GM12878 (cell line): Measurements from ENCODE around the gene TRIM22. TPM values are rescaled to one million over a fixed set of nuclear protein-coding genes. Genes with fewer than 3 reads are reported as not detected.

Experiments
- BACH1 ChIP-seq: fragments of 450-650 bp; IDR thresholded peaks from 2 replicates; pipeline ENCODE4 v1.6.1; 2017; ENCODE audit warnings: mild to moderate bottlenecking, borderline replicate concordance
- BMI1 ChIP-seq: fragments of 450-650 bp; IDR thresholded peaks from 2 replicates; pipeline ENCODE4 v1.6.1; 2016; ENCODE audit warnings: mild to moderate bottlenecking, moderate library complexity, borderline replicate concordance
- EED ChIP-seq: sonication (generic); IDR thresholded peaks from 2 replicates; pipeline ENCODE4 v1.6.1; 2016; ENCODE audit warnings: antibody characterized with exemption, low read depth
- EZH2 ChIP-seq: IDR thresholded peaks from 2 replicates; pipeline ENCODE4 v1.6.1; 2012; ENCODE audit warnings: low read depth, mild to moderate bottlenecking, control low read depth, inconsistent platforms, low read length, borderline replicate concordance; ENCODE audit not compliant: control insufficient read depth
- HCFC1 ChIP-seq: fragments of 150-350 bp; IDR thresholded peaks from 2 replicates; pipeline ENCODE4 v1.6.1; 2014; ENCODE audit warnings: low read length
- HDGF ChIP-seq: fragments of 450-650 bp; IDR thresholded peaks from 2 replicates; pipeline ENCODE4 v1.6.1; 2016; ENCODE audit warnings: antibody characterized with exemption
- IKZF1 ChIP-seq: fragments of 450-650 bp; conservative IDR thresholded peaks from 2 replicates; pipeline ENCODE4 v1.6.1; 2017; ENCODE audit warnings: antibody characterized with exemption, mild to moderate bottlenecking
- IKZF2 ChIP-seq, 2 experiments: fragments of 450-650 bp; IDR thresholded peaks; 2 replicates each; pipeline ENCODE4 v1.6.1; 2017; ENCODE audit warnings: mild to moderate bottlenecking in 2 of 2, moderate library complexity in 2 of 2
- IRF4 ChIP-seq: IDR thresholded peaks from 2 replicates; pipeline ENCODE4 v1.6.1; 2011; ENCODE audit warnings: low read depth, low read length
- KLF5 ChIP-seq: fragments of 450-650 bp; IDR thresholded peaks from 2 replicates; pipeline ENCODE4 v1.6.1; 2014; ENCODE audit warnings: mild to moderate bottlenecking; ENCODE audit not compliant: partially characterized antibody
- NFXL1 ChIP-seq: fragments of 450-650 bp; IDR thresholded peaks from 2 replicates; pipeline ENCODE4 v1.6.1; 2017; ENCODE audit warnings: antibody characterized with exemption, mild to moderate bottlenecking, borderline replicate concordance
- NR2F1 ChIP-seq: fragments of 450-650 bp; conservative IDR thresholded peaks from 2 replicates; pipeline ENCODE4 v1.6.1; 2017; ENCODE audit warnings: mild to moderate bottlenecking
- PAX5 ChIP-seq: IDR thresholded peaks from 2 replicates; pipeline ENCODE4 v1.6.1; 2011; ENCODE audit warnings: low read depth, low read length, borderline replicate concordance
- POLR2AphosphoS5 ChIP-seq: IDR thresholded peaks from 2 replicates; pipeline ENCODE4 v1.6.1; 2011; ENCODE audit warnings: mild to moderate bottlenecking, low read length, inconsistent platforms
- POU2F2 ChIP-seq: IDR thresholded peaks from 3 replicates; pipeline ENCODE4 v1.6.1; 2011; ENCODE audit warnings: low read depth, mild to moderate bottlenecking, low read length, borderline replicate concordance
- SIN3A ChIP-seq: IDR thresholded peaks from 2 replicates; pipeline ENCODE4 v1.6.1; 2012; ENCODE audit warnings: low read depth, low read length, improper control_type of control experiment
- SRF ChIP-seq, 2 experiments: IDR thresholded peaks; 2 replicates each; pipeline ENCODE4 v1.6.1; 2011; ENCODE audit warnings: low read depth in 2 of 2, low read length in 2 of 2, mild to moderate bottlenecking in 1 of 2, moderate library complexity in 1 of 2
- STAT3 ChIP-seq: IDR thresholded peaks from 2 replicates; pipeline ENCODE4 v1.6.1; 2011; ENCODE audit warnings: low read depth, low read length, improper control_type of control experiment
- TAF1 ChIP-seq: IDR thresholded peaks from 2 replicates; pipeline ENCODE4 v1.6.1; 2011; ENCODE audit warnings: mild to moderate bottlenecking, low read depth, low read length, borderline replicate concordance
- TCF12 ChIP-seq: IDR thresholded peaks from 2 replicates; pipeline ENCODE4 v1.6.1; 2011; ENCODE audit warnings: low read depth, mild to moderate bottlenecking, low read length
- ZNF622 ChIP-seq: fragments of 450-650 bp; IDR thresholded peaks from 2 replicates; pipeline ENCODE4 v1.6.1; 2017; ENCODE audit warnings: mild to moderate bottlenecking, inconsistent platforms
- polyA plus RNA-seq, 11 experiments: library from polyadenylated mRNA; depleted of rRNA in 4 of 11; unstranded in 6 of 11; stranded (reverse) in 5 of 11; fragments of >200 nt; fragmentation: Nextera tagmentation in 4 of 11; fragmentation: Illumina TruSeq in 1 of 11; extraction: Ambion mirVana in 4 of 11; extraction: Trizol in 1 of 11; gene quantifications; 1 replicate in 1 of 11; 2 replicates in 10 of 11; pipeline versions ENCODE4 v1.2.1 to v1.2.3, GENCODE V29; 2011 to 2016; ENCODE audit warnings: inconsistent platforms in 2 of 11, missing spikeins in 2 of 11, low read depth in 1 of 11
- total RNA-seq, 4 experiments: library from RNA; depleted of rRNA in 3 of 4; stranded (reverse); fragments of >200 nt in 3 of 4; fragmentation: Illumina TruSeq in 1 of 4; extraction: Trizol in 1 of 4; gene quantifications; 2 replicates each; pipeline versions ENCODE4 v1.2.1 to v1.2.3, GENCODE V29; 2013 to 2021
- TF ChIP-seq, protein P1 (sequence below): fragments of 450-650 bp; IDR thresholded peaks from 2 replicates; pipeline ENCODE4 v1.6.1; 2017; ENCODE audit warnings: low read depth, mild to moderate bottlenecking, moderate library complexity
- TF ChIP-seq, protein P2 (sequence below): fragments of 450-650 bp; IDR thresholded peaks from 2 replicates; pipeline ENCODE4 v1.6.1; 2017; ENCODE audit warnings: borderline replicate concordance
- TF ChIP-seq, protein P3 (sequence below), 3 experiments: IDR thresholded peaks in 2 of 3; conservative IDR thresholded peaks in 1 of 3; 2 replicates each; pipeline ENCODE4 v1.5.1; 2011; ENCODE audit warnings: low read depth in 3 of 3, low read length in 3 of 3, mild to moderate bottlenecking in 3 of 3, control low read depth in 2 of 3, moderate library complexity in 2 of 3, inconsistent platforms in 1 of 3, mixed read lengths in 1 of 3; ENCODE audit not compliant: control insufficient read depth in 2 of 3, insufficient read depth in 1 of 3; ENCODE audit errors: extremely low read depth in 1 of 3
- TF ChIP-seq, protein P4 (sequence below): fragments of 450-650 bp; IDR thresholded peaks from 2 replicates; pipeline ENCODE4 v1.6.1; 2016; ENCODE audit warnings: mild to moderate bottlenecking
- TF ChIP-seq, protein P5 (sequence below): IDR thresholded peaks from 2 replicates; pipeline ENCODE4 v1.6.1; 2011; ENCODE audit warnings: borderline replicate concordance, low read depth, mild to moderate bottlenecking, moderate library complexity, mixed read lengths, low read length; ENCODE audit not compliant: insufficient read depth; ENCODE audit errors: extremely low read length

TRIM22 gene
- total and polyA plus RNA-seq, 10 of the 15 experiments (the other 5 are each of a cell fraction or from before 2014, with no cell fraction given), result 116 to 485 (median 204) TPM

DNA sequence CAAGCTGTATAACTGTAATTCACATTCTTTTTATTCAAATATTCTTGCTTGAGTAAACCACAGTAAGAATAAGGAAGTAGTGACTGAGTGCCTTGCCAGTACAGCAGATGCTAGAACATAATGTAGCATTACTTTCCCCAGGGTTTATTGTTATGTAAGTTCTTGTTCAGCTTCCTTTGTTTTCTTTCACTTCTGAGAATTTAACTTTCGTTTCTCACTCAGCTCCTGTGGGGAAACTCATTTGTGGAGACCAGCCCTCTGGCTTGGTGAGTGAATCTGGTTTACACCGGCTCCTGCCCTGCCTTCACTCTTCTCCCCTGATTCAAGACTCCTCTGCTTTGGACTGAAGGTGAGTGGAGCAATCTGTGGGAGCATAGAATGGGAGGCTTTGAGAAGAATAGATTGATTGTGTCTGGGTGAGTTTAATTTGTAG is at the start of gene TRIM22 (continued):
- TF ChIP-seq, protein P1, sequence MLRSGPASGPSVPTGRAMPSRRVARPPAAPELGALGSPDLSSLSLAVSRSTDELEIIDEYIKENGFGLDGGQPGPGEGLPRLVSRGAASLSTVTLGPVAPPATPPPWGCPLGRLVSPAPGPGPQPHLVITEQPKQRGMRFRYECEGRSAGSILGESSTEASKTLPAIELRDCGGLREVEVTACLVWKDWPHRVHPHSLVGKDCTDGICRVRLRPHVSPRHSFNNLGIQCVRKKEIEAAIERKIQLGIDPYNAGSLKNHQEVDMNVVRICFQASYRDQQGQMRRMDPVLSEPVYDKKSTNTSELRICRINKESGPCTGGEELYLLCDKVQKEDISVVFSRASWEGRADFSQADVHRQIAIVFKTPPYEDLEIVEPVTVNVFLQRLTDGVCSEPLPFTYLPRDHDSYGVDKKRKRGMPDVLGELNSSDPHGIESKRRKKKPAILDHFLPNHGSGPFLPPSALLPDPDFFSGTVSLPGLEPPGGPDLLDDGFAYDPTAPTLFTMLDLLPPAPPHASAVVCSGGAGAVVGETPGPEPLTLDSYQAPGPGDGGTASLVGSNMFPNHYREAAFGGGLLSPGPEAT, result peak; percentile 74
- TF ChIP-seq EZH2 (no peak), ZNF622 (no peak), SRF (IDR thresholded peaks at IDR 0.05; ENCODE audit: low read depth in 2 of 2, low read length in 2 of 2) (no peak), BMI1 (no peak), IRF4 (0 out of 2 replicates have a peak, but pooled peaks have one; percentile 29), POLR2AphosphoS5 (peak; percentile 87), HDGF (no peak), HCFC1 (no peak), POU2F2 (peak; percentile 55; the same call in 1 of the 3 replicates), BACH1 (peak; percentile 48; the same call in 1 of the 2 replicates), KLF5 (no peak), NR2F1 (no peak), IKZF2 (IDR thresholded peaks at IDR 0.05) (peak; percentile 79 to 90), TCF12 (0 out of 2 replicates have a peak, but pooled peaks have one; percentile 29), IKZF1 (peak; percentile 67; the same call in 1 of the 2 replicates), PAX5 (no peak), SIN3A (no peak), STAT3 (no peak), EED (peak; percentile 51; the same call in 1 of the 2 replicates), TAF1 (peak; percentile 70), NFXL1 (no peak)
- TF ChIP-seq, protein P2, sequence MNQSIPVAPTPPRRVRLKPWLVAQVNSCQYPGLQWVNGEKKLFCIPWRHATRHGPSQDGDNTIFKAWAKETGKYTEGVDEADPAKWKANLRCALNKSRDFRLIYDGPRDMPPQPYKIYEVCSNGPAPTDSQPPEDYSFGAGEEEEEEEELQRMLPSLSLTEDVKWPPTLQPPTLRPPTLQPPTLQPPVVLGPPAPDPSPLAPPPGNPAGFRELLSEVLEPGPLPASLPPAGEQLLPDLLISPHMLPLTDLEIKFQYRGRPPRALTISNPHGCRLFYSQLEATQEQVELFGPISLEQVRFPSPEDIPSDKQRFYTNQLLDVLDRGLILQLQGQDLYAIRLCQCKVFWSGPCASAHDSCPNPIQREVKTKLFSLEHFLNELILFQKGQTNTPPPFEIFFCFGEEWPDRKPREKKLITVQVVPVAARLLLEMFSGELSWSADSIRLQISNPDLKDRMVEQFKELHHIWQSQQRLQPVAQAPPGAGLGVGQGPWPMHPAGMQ, result no peak
- TF ChIP-seq, protein P3, sequence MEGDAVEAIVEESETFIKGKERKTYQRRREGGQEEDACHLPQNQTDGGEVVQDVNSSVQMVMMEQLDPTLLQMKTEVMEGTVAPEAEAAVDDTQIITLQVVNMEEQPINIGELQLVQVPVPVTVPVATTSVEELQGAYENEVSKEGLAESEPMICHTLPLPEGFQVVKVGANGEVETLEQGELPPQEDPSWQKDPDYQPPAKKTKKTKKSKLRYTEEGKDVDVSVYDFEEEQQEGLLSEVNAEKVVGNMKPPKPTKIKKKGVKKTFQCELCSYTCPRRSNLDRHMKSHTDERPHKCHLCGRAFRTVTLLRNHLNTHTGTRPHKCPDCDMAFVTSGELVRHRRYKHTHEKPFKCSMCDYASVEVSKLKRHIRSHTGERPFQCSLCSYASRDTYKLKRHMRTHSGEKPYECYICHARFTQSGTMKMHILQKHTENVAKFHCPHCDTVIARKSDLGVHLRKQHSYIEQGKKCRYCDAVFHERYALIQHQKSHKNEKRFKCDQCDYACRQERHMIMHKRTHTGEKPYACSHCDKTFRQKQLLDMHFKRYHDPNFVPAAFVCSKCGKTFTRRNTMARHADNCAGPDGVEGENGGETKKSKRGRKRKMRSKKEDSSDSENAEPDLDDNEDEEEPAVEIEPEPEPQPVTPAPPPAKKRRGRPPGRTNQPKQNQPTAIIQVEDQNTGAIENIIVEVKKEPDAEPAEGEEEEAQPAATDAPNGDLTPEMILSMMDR (IDR thresholded peaks at IDR 0.05 in 2 of 3, conservative IDR thresholded peaks at IDR 0.05 in 1 of 3; ENCODE audit: control insufficient read depth in 2 of 3, extremely low read depth in 1 of 3, insufficient read depth in 1 of 3, low read depth in 3 of 3, low read length in 3 of 3), result no peak
- TF ChIP-seq, protein P4, sequence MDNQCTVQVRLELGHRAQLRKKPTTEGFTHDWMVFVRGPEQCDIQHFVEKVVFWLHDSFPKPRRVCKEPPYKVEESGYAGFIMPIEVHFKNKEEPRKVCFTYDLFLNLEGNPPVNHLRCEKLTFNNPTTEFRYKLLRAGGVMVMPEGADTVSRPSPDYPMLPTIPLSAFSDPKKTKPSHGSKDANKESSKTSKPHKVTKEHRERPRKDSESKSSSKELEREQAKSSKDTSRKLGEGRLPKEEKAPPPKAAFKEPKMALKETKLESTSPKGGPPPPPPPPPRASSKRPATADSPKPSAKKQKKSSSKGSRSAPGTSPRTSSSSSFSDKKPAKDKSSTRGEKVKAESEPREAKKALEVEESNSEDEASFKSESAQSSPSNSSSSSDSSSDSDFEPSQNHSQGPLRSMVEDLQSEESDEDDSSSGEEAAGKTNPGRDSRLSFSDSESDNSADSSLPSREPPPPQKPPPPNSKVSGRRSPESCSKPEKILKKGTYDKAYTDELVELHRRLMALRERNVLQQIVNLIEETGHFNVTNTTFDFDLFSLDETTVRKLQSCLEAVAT, result peak; percentile 93
- TF ChIP-seq, protein P5, sequence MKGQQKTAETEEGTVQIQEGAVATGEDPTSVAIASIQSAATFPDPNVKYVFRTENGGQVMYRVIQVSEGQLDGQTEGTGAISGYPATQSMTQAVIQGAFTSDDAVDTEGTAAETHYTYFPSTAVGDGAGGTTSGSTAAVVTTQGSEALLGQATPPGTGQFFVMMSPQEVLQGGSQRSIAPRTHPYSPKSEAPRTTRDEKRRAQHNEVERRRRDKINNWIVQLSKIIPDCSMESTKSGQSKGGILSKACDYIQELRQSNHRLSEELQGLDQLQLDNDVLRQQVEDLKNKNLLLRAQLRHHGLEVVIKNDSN, result no peak
